Peyer's patch (tissue), 4 donors: ENCODE data around the gene CD247. TPM values are rescaled to one million over a fixed set of nuclear protein-coding genes. Genes with fewer than 3 reads are reported as not detected.
A peak's percentile ranks its signal among the peaks of the same experiment; 100 is the strongest.

ENCODE experiments used
- DNase-seq, 3 donors: peaks; one replicate each; pipeline ENCODE4 v3.0.0-alpha.2; 2017 to 2019
- H3K27ac ChIP-seq, 4 donors: fragments of 200-600 bp; sonication (generic); one replicate each; pipeline ENCODE4 v1.5.1; 2016 to 2019
- H3K27me3 ChIP-seq, 2 donors: fragments of 200-600 bp; sonication (generic); one replicate each; pipeline ENCODE4 v1.5.1; 2019
- H3K36me3 ChIP-seq, 3 donors: fragments of 200-600 bp; sonication (generic); one replicate each; pipeline ENCODE4 v1.5.1; 2016 to 2019
- H3K4me1 ChIP-seq, 4 donors: fragments of 200-600 bp; sonication (generic); one replicate each; pipeline ENCODE4 v1.5.1; 2016 to 2019
- H3K4me3 ChIP-seq, 4 donors: fragments of 200-600 bp; sonication (generic); 1 replicate in 3 of 4; 2 replicates in 1 of 4; pipeline ENCODE4 v1.5.1; 2016 to 2019; ENCODE audit warnings: mild to moderate bottlenecking in 1 of 4
- H3K9me3 ChIP-seq, 4 donors: fragments of 200-600 bp; sonication (generic); one replicate each; pipeline ENCODE4 v1.5.1; 2016 to 2019; ENCODE audit warnings: mild to moderate bottlenecking in 1 of 4
- POLR2A ChIP-seq, 2 donors: fragments of 450-650 bp; IDR thresholded peaks; one replicate each; pipeline ENCODE4 v1.5.1; 2017; ENCODE audit warnings: antibody characterized with exemption in 2 of 2, mild to moderate bottlenecking in 2 of 2, moderate library complexity in 2 of 2
- total RNA-seq, 4 donors: library from RNA; depleted of rRNA; stranded (reverse); fragments of >200 nt; gene quantifications; one replicate each; pipeline ENCODE4 v1.1.0, GENCODE V29; 2016
- TF ChIP-seq, protein P1 (sequence below), 6 experiments: fragments of 450-650 bp in 4 of 6; fragments of 200-600 bp in 2 of 6; sonication (generic) in 1 of 6; IDR thresholded peaks; one replicate each; pipeline ENCODE4 v1.5.1; 2017 to 2019; ENCODE audit warnings: antibody characterized with exemption in 6 of 6, mild to moderate bottlenecking in 3 of 6, moderate library complexity in 1 of 6

Gene CD247
- total RNA-seq, 4 donors from 2014 or later: 1.9 to 7.4 (median 3.9) TPM; not detected in 1

DNA sequence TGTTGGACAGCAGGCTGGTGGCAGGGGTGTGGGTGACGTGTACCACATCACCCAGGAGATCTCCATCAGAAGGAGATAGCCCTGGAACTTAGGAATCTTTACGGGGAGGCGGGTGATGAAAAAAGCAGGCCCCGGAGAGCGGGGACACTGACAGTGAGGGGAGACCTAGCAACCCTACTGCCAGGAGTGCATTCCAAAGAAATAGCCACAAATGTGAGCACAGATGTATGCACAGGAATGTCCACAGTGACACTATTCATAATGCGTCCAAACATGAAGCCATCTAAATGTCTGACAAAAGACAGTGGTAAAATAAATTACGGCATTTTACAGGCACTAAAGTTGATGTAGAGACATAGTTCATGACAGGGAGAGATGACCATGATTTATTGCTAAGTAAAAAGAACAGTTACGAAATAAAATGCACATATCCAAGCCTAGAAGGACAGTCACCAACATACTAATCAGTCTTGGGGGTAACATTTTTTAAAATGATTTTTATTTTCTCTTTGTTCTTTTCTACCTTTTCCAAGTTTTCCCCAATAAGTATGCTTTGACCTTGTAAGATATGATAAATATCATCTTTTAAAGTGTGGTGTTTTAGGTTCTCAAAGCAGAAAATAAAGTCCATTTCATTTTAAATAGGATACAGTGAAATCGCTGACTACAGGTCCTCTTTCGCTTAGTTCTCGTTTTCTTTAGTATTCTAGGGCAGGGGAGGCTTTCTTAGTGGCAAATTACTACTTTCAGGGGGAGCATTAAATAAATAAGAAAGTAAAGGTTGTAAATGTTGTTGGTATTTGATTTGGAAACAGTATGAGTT lies 21.3 kb downstream of the CD247 start:
- Histone ChIP-seq H3K4me3 (no peak overlapping the region), H3K9me3 (no peaks in the 10 kb centered on the region), H3K27me3 (no peaks in the 10 kb centered on the region), H3K27ac (no peak overlapping the region), H3K36me3 (no peaks in the 10 kb centered on the region), H3K4me1 (peaks cover 0 to 6% (median 0%) of the 10 kb centered on the region in 4 donors)
- no peak for TF ChIP-seq POLR2A (IDR thresholded peaks at IDR 0.05)
- TF ChIP-seq, protein P1, sequence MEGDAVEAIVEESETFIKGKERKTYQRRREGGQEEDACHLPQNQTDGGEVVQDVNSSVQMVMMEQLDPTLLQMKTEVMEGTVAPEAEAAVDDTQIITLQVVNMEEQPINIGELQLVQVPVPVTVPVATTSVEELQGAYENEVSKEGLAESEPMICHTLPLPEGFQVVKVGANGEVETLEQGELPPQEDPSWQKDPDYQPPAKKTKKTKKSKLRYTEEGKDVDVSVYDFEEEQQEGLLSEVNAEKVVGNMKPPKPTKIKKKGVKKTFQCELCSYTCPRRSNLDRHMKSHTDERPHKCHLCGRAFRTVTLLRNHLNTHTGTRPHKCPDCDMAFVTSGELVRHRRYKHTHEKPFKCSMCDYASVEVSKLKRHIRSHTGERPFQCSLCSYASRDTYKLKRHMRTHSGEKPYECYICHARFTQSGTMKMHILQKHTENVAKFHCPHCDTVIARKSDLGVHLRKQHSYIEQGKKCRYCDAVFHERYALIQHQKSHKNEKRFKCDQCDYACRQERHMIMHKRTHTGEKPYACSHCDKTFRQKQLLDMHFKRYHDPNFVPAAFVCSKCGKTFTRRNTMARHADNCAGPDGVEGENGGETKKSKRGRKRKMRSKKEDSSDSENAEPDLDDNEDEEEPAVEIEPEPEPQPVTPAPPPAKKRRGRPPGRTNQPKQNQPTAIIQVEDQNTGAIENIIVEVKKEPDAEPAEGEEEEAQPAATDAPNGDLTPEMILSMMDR (IDR thresholded peaks at IDR 0.05): no peak
- DNase-seq: peak in 2 of 3 donors; percentile 2 to 24

DNA sequence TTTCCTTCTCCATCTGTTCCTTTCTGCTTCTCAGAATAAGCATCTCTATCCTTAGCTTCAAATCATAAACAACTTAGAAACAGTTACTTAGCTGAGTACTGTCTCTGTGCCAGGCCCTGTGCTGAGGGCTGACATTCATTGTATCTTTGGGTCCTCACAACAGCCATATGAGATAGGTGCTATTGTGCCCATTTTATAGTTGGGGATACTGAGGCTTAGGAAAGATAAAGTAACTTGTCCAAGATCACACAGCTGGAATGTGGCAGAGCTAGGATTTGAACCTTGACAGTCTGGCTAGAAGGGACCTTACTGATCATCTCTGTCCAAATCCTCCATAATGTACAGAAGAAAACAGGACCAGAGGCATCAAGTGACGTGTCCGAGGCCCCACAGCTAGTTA lies 25.0 kb downstream of the CD247 start:
- no peak overlapping the region for H3K27ac ChIP-seq
- no peak overlapping the region for H3K4me3 ChIP-seq
- TF ChIP-seq, protein P1 (IDR thresholded peaks at IDR 0.05): no peak
- TF ChIP-seq POLR2A (IDR thresholded peaks at IDR 0.05): no peak
- no peak for DNase-seq
- no peaks in the 10 kb centered on the region for H3K36me3 ChIP-seq
- H3K27me3 ChIP-seq: no peaks in the 10 kb centered on the region
- no peaks in the 10 kb centered on the region for H3K4me1 ChIP-seq
- no peaks in the 10 kb centered on the region for H3K9me3 ChIP-seq

GRCh38 chr1:167492481-167492910 lies 25.8 kb downstream of the CD247 start:
- H3K27me3 ChIP-seq: no peaks in the 10 kb centered on the region
- H3K27ac ChIP-seq: peak overlapping the region in 1 of 4 donors; percentile 42
- H3K36me3 ChIP-seq: no peaks in the 10 kb centered on the region
- TF ChIP-seq, protein P1 (IDR thresholded peaks at IDR 0.05): no peak
- TF ChIP-seq POLR2A (IDR thresholded peaks at IDR 0.05): no peak
- peak in 2 of 3 donors; percentile 7 to 28 for DNase-seq
- no peaks in the 10 kb centered on the region for H3K9me3 ChIP-seq
- no peak overlapping the region for H3K4me3 ChIP-seq
- no peaks in the 10 kb centered on the region for H3K4me1 ChIP-seq

- DNase-seq: peak in 2 of 3 donors; percentile 15 to 50
- Histone ChIP-seq H3K4me1 (no peaks in the 10 kb centered on the region), H3K27ac (peak overlapping the region in 1 of 4 donors; percentile 42), H3K27me3 (no peaks in the 10 kb centered on the region), H3K9me3 (no peaks in the 10 kb centered on the region), H3K4me3 (no peak overlapping the region), H3K36me3 (no peaks in the 10 kb centered on the region)
- no peak for TF ChIP-seq POLR2A (IDR thresholded peaks at IDR 0.05)
- TF ChIP-seq, protein P1 (IDR thresholded peaks at IDR 0.05): no peak
These were observed 26.5 kb downstream of the CD247 start for GRCh38 chr1:167491586-167492461.

DNA sequence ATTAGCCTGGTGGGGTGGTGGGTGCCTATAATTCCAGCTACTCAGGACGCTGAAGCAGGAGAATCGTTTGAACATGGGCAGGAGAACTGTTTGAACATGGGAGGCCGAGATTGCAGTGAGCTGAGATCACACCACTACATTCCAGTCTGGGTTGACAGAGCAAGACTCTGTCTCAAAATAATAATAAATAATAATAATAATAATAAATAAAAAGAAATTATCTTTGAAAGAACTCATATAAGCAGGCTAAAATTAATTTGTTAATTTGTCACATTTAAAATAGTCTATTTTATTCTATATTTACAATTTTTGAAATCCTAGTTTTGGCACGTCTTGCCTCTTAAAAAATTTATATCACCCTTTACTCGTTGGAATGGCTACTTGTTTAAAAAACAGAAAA lies 27.6 kb downstream of the CD247 start:
- TF ChIP-seq, protein P1 (IDR thresholded peaks at IDR 0.05): no peak
- no peak for TF ChIP-seq POLR2A (IDR thresholded peaks at IDR 0.05)
- Histone ChIP-seq H3K27ac (no peak overlapping the region), H3K27me3 (no peaks in the 10 kb centered on the region), H3K4me1 (peaks cover 0 to under 1% (median 0%) of the 10 kb centered on the region in 4 donors), H3K36me3 (no peaks in the 10 kb centered on the region), H3K4me3 (no peak overlapping the region), H3K9me3 (no peaks in the 10 kb centered on the region)
- DNase-seq: peak in 1 of 3 donors; percentile 4
